Astrocyte of the hippocampus (primary cell): ENCODE results near the gene ELOVL6.
"Not testable (repeated sequence)": the region's sequence is repeated elsewhere in the genome, so short reads cannot be mapped to it uniquely, and the experiment has no call there.

Experiments used
- DNase-seq: peaks from one replicate; pipeline ENCODE4 v3.0.0; 2011; ENCODE audit warnings: low read depth, low spot score

Gene ELOVL6

DNA sequence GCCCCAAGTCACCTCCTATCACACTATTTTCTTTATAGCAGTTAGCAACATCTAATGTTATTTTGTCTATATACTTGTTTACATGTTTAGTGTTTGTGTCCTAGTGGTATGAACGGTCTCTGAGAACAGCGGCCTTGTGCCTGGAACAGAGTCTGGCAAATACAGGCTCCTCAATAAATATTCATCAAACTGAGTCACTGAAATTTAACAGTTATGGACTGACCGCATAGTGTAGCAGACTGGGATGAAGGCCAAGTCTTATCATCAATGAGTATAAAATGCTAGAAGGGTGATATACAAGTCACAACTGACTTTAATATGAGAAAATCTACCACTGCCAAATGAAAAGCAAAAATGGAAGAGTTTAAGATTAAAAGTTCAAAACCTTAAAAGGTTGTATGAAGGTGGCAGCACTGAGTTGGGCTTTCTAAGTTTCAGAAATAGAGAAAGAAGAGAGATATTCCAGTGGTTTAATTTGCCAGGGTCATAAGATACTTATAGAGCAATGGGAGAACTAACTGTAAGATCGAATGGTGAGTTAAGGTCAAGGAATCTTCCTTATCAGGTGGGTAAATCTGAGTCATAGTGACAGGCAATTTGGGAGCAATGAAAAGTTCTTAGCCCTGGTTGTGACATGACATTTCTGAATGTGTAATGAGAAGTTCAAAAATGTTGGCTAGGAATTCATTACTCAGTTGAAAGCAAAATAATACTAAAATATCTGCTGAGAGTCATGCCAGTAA, 34.9 kb downstream of the ELOVL6 start:
- DNase-seq = peak; percentile 76

DNA sequence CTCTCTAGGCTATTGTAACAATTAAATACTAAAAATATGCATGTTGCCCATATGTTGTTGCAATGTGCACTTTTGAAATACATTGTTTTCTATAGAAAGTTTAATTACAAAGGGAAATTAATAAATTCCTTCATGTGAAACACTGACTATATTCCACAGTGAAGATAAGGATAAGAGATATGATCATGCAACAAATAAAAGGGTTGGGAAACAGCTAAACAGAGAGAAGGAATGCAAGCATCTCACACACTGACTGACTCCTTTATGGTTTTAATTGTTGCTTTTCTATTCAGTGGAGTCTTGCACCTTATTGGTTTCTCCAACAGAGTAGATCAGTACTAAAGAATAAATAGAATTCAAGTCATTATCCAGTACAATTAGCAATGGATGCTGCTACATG, 37.8 kb downstream of the ELOVL6 start:
- no peak for DNase-seq

DNA sequence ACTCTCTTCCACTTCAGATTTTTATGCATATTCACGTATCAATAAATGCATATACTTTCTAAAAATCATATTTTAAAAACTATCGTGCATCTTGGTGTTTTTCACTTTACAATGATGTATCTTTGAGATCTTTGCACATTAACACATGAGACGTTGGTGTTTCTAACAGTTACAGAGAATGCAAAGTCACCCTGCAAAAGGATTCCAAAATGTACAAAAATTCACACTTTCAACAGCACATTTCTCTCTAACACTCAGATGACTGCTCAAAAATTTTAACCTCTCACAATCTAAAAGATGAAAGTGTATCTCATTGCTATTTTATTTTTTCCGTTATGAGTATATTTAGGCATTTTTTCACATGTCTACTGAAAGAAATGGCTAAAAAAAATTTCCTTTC, 38.9 kb downstream of the ELOVL6 start:
- DNase-seq = no peak

DNA sequence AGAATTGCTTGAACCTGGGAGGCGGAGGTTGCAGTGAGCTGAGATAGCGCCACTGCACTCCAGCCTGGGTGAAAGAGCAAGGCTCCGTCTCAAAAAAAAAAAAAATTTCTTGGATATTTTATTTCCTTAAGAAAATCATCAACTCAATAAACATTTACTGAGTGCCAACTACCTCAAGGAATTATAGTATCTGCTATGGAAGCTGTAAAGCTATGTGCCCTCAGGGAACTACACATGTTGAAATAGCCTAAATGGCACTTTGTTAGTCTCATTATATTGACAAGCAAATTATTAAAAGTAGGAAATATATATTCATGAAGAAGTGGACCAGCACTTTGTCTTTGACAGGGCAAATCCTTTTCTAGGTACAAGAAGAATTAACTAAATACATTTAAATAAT, 40.8 kb downstream of the ELOVL6 start:
- DNase-seq = no peak

DNA sequence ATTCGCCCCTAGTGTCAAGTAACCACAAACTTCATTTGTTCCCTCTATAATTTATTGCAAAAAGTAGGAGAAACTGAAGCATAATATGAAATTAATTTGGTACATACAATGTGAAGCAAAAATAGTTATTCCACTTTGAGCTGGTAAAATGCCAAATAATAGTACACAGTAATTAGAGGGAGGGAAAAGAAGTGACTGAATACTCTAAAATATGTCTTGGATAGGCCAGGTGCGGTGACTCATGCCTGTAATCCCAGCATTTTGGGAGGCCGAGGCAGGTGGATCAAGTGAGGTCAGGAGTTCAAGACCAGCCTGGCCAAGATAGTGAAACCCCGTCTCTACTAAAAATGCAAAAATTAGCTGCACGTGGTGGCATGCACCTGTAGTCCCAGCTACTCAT, 41.2 kb downstream of the ELOVL6 start:
- not testable (repeated sequence) for DNase-seq

DNA sequence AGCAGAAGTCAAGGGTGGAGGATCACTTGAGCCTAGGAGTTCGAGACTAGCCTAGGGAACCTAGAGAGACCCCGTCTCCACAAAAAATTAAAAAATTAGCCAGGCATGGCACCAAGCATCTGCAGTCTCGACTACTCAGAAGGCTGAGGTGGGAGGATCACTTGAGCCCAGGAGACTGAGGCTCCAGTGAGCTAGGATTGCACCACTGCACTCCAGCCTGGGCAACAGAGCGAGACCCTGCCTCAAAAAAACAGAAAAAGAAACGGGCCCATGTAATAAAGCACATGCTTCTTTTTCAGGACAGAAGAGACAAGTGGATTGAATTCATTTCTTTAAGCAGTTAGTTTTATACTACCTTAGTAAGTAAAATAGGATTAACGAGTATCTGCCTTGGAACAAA, 42.0 kb downstream of the ELOVL6 start:
- no peak for DNase-seq

DNA sequence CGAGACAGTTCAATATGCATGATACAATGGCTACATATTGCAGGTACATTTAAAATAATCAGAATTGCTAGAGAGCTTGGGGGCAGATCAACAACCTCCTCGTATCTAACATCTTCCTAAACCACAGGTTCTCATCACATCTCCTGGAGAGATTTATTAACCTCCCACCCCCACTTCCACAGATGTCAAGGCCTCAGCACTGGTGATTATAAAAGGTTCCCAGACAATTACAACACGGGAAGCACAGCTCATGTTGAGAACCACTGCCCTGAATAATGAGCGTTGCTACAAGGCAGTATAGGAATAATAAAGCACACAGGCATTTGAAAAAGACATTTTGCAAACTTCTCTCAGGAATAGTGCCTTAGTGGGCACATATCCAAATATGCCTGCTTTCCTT, 42.8 kb downstream of the ELOVL6 start:
- DNase-seq = no peak

DNA sequence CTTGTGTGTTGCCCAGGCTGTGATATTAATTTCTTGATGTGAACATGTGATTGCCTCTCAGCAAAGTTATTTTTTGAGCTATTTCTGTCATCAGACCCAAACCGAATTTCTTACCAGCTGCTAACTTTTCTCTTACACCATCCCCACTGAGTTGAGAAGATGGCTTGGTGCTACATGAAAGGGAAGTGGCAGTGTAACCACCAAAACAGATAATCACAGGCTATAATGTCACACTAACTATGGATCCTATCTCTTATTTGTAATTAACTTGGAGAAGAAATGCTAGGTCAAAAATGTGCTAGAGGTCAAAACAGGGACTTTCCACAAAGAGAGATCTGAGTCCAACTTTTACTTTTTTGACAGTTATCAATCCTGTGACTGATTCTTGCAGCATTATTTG, 43.8 kb downstream of the ELOVL6 start:
- no peak for DNase-seq

DNA sequence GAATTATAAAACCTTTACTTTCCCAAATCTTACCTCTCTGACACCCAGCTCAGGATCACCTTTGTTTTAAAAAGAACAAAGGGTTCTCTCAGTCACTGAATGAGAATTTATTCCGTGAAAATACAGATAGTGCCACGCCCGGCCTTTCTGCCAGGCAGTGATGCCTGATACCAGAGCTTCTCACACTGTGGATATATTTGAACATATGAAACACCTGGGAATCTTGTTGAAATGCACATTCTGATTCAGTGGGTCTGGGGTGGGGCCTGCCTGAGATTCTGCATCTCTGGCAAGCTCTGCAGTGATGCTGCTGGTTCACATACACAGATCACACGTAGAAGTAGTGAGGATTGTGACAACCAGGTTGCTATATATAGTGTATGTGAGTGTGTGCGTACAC, 46.0 kb downstream of the ELOVL6 start:
- no peak for DNase-seq

DNA sequence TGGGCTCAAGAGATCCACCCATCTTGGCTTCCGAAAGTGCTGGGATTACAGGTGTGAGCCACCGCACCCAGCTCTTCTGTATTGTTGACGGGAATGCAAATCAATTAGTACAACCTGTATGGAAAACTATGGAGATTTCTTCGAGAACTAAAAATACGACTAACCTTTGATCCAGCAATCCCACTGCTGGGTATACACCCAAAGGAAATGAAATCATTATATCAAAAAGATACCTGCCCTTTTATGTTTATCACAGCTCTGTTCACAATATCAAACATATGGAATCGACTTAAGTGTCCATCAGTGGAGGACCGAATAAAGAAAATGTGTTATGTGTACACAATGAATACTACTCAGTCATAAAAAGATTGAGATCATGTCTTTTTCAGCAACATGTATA, 49.3 kb downstream of the ELOVL6 start:
- no peak for DNase-seq

DNA sequence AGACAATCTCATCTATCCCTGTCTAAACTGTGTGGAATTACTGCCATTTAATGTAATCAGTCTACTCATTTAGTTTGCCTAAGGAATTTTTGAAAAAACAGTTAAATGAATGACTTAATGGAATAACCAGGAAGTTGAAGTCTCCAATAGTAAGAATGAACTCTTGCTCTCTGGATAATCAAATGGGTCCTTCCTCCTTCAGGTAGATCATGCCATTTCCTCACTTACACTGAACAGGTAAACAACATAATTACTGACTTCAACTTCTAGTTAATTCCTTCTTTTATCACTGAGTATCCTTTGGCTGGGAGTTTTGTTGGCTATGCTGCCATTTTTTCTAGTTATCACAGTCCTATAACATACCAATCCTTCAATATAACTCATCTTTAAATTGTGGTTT, 56.0 kb downstream of the ELOVL6 start:
- DNase-seq = no peak

DNA sequence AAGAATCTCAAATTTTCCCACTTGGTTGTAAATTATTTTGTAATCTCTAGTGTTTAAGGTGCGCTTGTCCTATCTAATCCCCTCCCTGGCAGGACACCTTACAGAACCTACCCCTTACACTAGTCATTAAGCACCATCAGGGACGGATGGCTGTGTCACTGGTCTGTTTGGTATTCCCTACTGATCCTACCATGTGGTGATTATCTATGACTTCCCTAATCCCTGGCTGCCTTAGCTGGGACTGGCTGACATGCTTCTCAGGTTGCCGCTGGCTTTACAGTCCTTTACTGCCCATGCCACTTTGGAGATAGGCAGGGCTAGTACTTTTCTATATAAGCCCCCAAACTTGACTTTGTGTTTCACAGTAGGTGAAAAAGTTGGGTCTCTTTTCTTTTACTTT, 58.6 kb downstream of the ELOVL6 start:
- no peak for DNase-seq

DNA sequence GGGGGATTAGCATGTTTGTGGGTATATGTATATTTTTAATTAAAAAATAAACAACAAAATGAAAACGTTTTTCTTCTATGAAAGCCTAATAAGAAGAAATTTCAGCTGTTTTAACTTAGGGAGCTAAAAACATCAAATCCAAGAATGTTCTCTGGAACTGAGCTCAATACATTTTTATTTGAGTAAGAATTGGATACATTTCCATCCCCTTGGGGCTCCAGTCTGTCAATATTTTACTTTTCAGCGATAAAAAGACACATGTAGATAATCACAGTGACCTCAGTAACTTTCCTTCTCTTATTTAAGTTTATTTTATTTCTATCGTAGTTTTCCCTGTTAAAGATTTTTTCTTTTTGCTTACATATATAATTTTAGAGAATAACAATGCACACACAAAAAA, 59.3 kb downstream of the ELOVL6 start:
- no peak for DNase-seq

DNA sequence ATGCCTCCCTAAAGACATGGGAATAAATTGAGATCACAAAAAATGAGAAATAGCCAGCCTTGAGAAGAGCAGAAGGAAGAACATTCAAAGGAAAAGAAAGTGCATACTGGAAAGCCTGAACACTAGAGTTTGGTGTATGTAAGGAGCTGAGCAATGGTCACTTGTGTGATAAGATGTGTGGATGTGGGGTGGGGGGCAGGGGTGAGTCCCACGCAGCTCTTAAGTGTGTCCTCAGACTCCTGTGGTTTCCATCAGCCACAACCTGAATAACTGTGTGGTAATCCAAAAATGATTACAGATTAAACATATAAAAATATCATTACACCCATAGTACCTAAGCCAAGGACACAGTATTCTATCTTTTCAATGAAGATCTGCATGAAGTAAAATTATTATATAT, 59.9 kb downstream of the ELOVL6 start:
- DNase-seq = no peak

DNA sequence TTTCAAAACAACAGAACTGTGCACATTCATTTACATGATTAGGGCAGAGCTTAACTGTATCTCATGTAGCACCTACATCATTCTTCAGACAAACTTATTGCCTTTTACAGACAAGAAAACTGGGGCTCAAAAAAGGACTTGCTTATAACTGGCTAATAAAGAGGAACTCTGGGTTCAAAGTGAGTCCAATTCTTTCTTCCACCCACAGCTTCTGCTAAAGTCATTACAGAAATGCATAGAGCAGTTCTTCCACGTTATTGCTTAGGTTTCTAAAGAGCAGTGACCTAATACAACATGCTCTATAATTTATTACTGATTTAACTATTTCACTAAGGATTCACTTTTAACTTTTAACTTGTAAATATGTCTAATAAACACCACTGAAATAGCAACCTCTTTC, 60.6 kb downstream of the ELOVL6 start:
- no peak for DNase-seq

DNA sequence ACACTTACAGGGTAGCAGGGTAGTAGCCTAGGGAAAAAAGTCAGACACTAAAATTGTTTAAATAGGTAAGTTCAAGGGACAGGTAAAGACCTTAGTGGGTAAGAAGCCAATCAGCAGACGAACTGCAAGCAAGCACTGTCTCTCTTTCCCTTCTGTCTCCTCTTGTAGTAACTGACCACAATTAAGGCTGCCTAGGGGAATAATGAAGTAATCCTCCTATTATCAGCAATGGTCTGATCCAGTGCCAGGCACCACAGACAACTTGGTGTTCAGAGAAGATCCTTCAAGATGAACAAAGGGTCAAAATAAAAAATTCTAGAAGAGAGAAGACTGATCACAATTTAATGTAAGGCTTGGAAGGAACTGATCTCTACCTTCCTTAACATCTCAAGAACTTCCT, 62.9 kb downstream of the ELOVL6 start:
- no peak for DNase-seq

DNA sequence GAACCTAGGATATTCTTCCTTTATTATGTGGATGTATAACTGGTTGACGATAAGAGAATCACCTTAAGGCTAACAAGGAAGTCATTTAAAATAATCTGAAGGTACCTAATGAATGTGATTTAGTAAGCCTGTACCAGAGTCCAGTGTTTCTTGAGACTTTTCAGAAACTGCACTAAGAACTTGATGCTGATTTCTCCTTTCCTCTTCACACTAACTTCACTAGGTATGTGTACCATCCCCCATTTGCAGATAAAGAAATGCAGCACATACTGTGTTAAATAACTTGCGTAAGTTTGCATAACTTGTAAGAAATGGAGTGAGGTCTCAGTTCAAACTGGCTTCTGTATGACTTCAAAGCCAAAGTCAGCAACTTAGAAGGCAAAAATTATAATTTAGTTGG, 63.3 kb downstream of the ELOVL6 start:
- no peak for DNase-seq

DNA sequence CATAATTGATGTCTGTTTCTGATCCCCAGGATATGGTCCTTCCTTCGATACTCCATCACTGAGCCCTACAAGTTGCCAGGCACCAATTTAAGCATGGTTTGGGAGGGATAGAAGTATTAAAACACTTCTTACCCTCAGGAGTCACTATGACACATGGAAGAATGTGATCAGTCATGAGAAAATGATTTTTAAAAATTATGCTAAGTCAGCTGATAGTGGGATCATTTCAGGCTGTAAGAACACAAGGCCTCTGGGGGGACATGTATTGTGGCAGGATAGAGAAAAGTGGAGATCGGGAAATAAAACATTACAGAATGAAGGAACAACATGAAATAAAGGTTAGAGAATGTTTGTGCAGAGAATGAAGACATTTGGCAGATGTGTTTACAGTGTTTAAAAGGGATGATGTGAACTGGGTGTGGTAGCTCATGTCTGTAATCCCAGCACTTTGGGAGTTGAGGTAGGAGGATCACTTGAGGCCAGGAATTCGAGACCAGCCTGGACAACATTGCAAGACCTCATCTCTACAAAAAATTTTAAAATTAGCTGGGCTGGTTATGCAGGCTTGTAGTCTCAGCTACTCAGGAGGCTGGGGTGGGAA, 64.0 kb downstream of the ELOVL6 start:
- no peak for DNase-seq

DNA sequence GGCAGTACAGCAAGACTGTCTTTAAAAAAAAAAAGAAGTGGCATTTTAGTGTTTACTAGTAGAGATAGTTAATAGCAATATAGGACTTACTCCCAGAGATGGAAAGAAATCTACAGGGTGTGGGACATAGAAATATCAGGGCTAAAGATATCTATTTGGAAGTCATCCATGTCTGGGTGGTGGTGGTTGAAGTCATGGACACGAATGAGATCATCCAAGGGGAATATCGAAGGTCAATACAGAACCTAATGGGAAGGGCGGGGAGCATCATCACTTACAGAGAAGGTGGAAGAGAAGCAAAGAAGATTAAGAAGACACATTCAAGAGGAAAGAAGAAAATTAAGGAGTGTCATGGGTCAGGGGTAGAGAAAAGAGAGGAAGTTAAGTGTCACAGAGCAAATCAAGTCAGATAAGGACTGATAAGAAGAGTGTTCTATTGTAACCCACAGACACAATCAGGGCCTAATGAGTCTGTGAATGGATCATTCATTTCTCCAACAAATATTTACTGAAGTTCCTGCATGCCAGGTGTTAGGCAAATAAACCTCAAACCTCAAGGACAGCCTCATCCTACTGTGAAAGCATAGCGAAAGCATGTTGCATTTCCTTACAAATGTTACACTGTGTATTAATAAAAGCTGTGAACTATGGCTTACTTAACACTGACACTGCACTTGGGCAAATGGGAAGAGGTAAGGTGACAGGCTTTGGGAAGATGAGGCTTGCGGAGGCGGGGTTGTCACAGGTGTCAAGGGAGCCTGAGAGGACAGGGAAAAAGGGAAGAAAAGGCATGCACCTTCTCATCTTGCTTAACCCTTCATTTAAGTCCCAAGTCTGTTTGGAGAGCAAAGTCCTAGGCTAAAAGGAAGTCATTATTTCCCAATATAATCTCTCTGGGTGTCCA, 65.3 kb downstream of the ELOVL6 start:
- DNase-seq = no peak

DNA sequence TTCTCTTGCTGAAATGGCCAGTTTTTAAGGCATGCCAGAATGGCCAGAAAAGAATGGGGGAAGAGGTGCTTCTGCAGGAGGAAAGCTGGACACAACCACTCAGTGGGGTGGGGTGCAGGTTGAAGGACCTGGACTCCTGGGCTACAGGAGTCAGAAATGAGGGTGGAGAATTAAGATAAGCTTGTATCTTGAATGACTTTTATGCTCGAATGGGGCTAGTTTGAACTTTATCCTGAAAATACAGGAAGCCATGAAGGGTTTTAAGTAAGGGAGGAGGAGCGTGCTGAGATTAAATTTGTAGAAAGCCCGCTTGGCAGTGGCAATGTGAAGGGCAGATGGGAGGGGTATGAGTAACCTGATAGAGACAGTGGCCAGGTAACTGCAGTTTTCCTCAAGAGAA, 66.5 kb downstream of the ELOVL6 start:
- DNase-seq = no peak

DNA sequence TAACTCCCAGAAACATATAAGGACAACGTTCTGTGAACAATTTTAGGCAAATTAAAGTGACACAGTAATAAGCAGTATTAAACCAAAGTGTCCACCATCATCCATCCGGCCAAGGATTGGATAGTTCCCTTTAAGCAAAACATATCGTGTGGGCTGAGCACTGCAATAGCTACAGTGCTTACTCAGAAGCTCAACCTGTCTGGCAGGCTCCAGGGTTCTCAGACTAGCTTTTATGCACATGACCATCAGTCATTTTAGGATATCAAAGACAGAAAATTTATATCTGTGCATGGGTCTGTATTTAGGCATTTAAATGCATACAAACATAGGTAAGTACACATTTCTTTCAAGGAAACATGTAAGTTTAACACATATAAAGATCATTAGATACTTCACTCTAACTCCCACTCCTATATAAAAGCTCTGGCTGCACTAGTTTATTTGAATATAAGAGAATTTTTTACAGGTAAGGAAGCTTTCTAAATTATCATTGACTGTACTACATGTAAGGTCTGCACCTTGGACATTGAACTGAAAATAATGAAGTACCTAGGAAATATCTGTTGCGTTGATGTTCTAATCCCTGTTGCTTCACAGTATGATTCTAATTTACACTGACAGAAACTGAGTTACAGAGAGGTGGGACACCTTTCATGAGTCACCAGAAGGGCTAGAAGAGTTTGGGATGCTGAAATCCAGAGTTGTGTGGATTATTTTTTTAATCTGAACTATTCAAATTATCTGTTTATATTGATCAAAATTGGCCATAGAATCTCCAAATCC, 67.6 kb downstream of the ELOVL6 start:
- no peak for DNase-seq

DNA sequence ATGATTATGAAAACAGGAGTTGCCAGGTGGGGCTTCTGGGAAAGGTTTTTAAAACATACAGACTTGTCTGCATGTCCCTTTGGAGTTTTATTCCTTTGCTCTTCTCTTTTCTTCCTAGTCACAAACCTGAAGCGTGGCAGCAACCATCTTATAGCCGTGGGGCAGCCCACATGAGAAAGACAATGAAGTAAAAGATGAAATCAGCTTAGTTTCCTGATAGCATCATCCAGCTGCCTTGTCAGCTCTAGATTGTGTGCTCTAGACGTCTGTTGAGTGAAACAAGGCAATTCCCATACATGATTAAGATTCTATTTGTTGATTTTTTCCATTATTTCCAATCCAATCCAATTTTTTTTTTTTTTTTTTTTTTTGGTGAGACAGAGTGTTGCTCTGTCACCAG, 68.9 kb downstream of the ELOVL6 start:
- DNase-seq = no peak
